ENCODE measurements around the gene FAM161A. TPM values are rescaled to one million over a fixed set of nuclear protein-coding genes. Genes with fewer than 3 reads are reported as not detected.
A peak's percentile ranks its signal among the peaks of the same experiment; 100 is the strongest.
"Not testable (repeated sequence)": the region's sequence is repeated elsewhere in the genome, so short reads cannot be mapped to it uniquely, and the experiment has no call there.

FAM161A gene
- total RNA-seq, 6 experiments from 2014 or later, result 0.64 to 2.2 (median 1.1) TPM

DNA sequence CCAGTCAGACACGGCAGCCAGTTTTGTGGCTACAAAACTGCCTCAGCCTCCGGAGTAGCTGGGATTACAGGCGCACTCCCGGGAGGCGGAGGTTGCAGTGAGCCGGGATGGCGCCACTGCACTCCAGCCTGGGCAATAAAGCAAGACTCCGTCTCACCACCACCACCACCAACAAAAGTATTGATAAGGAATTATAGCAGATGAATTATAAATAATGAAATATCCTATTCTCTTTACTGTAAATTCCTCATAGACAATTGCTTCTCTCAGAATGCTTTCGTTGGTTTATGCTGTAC, 1.4 kb upstream of the FAM161A start:
- Histone ChIP-seq H3K9me3 (no peaks in the 10 kb centered on the region), H3K27ac (peak overlapping the region in 2 of 3 donors; percentile 24 to 58), H3K4me1 (no peaks in the 10 kb centered on the region), H3K27me3 (no peaks in the 10 kb centered on the region), H3K4me3 (peak overlapping the region; percentile 67 to 92 (median 75)), H3K36me3 (no peaks in the 10 kb centered on the region)
- WGBS (ENCODE audit: insufficient coverage, low coverage, low lambda C conversion rate, missing lambda C conversion rate), result 12% methylated on average over 8 of the region's 9 CpGs
- intact Hi-C loops (cut with DNase I), result no loop called here
- no peak for TF ChIP-seq POLR2A (IDR thresholded peaks at IDR 0.05)
- TF ChIP-seq, protein P1, sequence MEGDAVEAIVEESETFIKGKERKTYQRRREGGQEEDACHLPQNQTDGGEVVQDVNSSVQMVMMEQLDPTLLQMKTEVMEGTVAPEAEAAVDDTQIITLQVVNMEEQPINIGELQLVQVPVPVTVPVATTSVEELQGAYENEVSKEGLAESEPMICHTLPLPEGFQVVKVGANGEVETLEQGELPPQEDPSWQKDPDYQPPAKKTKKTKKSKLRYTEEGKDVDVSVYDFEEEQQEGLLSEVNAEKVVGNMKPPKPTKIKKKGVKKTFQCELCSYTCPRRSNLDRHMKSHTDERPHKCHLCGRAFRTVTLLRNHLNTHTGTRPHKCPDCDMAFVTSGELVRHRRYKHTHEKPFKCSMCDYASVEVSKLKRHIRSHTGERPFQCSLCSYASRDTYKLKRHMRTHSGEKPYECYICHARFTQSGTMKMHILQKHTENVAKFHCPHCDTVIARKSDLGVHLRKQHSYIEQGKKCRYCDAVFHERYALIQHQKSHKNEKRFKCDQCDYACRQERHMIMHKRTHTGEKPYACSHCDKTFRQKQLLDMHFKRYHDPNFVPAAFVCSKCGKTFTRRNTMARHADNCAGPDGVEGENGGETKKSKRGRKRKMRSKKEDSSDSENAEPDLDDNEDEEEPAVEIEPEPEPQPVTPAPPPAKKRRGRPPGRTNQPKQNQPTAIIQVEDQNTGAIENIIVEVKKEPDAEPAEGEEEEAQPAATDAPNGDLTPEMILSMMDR (IDR thresholded peaks at IDR 0.05), result no peak
- peak in 2 of 3 donors; percentile 21 to 57 for DNase-seq
- peak in 2 of 4 donors; percentile 7 to 19 for ATAC-seq

DNA sequence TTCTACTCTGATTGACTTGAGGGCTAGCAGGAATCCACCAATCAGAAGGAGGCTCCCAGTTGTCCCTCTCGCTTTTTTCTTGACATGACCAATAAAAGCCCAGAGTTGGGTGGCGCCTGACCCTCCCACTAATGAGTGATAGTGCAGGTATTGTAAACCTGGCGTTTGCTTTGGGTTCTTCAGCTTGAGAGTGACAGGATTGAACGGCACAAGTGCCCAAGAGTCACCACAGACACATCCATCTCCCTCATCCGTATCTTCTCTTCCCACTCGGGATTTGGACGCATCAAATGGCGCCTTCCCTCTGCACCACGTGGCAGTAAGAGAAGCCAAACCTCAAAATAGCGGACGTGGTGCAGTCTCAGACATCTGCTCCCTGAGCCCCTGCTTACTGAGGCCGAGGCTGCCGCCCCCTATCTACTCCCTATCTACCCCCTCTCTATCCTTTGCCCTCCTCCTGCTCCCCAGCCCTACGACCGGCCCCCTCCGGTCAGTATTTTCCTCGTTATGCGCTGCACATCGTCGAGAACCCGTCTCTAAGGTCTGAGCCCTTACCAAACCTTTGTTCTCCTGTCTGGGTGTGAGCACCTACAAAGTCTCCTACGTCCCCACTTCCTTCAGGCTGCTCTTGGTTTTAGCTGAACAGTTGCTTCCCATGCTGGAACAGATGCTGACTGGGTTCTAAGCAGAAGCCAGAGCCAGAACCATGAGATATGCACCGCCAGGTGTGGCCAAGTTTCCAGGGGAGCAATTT, 881 bp upstream of the FAM161A start:
- ATAC-seq (peak; percentile 92 to 95 (median 93)), DNase-seq (peak; percentile 85 to 93 (median 89))
- H3K4me3 ChIP-seq, result peak overlapping the region; percentile 67 to 92 (median 75)
- no peaks in the 10 kb centered on the region for H3K9me3 ChIP-seq
- under 1% methylated on average over 23 of the region's 23 CpGs for WGBS (ENCODE audit: insufficient coverage, low coverage, low lambda C conversion rate, missing lambda C conversion rate)
- peak overlapping the region in 2 of 3 donors; percentile 24 to 58 for H3K27ac ChIP-seq
- intact Hi-C loops (cut with DNase I), result no loop called here
- no peaks in the 10 kb centered on the region for H3K27me3 ChIP-seq
- H3K36me3 ChIP-seq, result no peaks in the 10 kb centered on the region
- no peaks in the 10 kb centered on the region for H3K4me1 ChIP-seq
- no peak for TF ChIP-seq POLR2A (IDR thresholded peaks at IDR 0.05)
- TF ChIP-seq, protein P1 (IDR thresholded peaks at IDR 0.05), result no peak

DNA sequence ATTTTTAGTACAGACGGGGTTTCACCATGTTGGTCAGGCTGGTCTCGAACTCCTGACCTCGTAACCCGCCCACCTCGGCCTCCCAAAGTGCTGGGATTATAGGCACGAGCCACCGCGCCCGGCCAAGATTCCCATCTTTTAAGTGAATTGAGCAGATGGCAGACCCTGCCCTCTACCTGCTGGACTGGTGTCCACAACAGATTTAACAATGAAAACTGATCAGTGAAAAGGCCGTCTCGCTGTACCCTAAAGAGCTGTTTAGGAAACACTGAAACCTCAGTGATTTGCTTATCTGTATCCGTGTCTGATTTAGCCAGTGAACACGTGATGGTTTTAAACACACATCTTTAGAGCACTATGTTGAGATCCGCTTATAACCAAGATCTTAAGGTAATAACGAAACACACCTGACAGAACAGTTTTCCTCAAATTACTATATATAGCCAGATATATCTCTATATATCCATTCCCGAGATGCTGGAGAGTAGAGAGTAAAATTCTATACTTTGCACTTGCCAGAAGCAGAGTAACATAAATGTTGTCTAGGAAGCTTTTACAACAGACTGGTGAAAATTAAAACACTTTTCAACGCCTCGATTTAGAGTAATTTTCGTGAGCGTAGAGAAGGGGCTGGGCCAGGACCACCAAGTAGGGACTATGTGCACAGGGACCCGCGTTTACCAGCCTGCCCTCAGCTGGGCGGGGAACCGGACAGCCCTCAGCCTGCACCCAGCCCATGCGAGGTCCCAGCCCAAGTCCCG, 594 bp downstream of the FAM161A start:
- no peaks in the 10 kb centered on the region for H3K9me3 ChIP-seq
- DNase-seq (peak in 1 of 3 donors; percentile 83), ATAC-seq (peak; percentile 76 to 88 (median 80))
- TF ChIP-seq, protein P1 (IDR thresholded peaks at IDR 0.05), result no peak
- TF ChIP-seq POLR2A (IDR thresholded peaks at IDR 0.05), result no peak
- H3K4me3 ChIP-seq, result peak overlapping the region; percentile 67 to 92 (median 75)
- H3K4me1 ChIP-seq, result no peaks in the 10 kb centered on the region
- H3K27me3 ChIP-seq, result no peaks in the 10 kb centered on the region
- no peaks in the 10 kb centered on the region for H3K36me3 ChIP-seq
- intact Hi-C loops (cut with DNase I), result no loop called here
- H3K27ac ChIP-seq, result peak overlapping the region; percentile 36 to 56 (median 47)
- WGBS (ENCODE audit: insufficient coverage, low coverage, low lambda C conversion rate, missing lambda C conversion rate), result 5% methylated on average over 15 of the region's 26 CpGs

DNA sequence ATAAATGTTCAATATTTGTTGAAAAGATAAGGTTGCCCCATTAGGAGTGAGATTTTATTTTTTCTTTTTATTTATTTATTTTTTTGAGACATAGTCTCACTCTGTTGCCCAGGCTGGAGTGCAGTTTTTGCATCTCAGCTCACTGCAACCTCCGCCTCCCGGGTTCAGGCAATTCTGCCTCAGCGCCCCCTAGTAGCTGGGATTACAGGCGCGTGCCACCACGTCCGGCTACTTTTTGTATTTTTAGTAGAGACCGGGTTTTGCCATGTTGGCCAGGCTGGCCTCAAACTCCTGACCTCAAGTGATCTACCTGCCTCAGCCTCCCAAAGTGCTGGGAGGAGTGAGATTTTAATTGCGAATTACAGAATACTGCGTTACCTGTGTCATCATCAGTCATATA, 2.6 kb downstream of the FAM161A start:
- 95% methylated on average over 10 of the region's 10 CpGs for WGBS (ENCODE audit: insufficient coverage, low coverage, low lambda C conversion rate, missing lambda C conversion rate)
- H3K4me3 ChIP-seq; H3K27me3 ChIP-seq; ATAC-seq; H3K9me3 ChIP-seq; intact Hi-C loops (cut with DNase I); DNase-seq; H3K4me1 ChIP-seq; H3K27ac ChIP-seq; H3K36me3 ChIP-seq: not testable (repeated sequence)

- WGBS (ENCODE audit: insufficient coverage, low coverage, low lambda C conversion rate, missing lambda C conversion rate), result 83% methylated on average over 3 of the region's 3 CpGs
- Histone ChIP-seq H3K36me3 (no peaks in the 10 kb centered on the region), H3K27ac (no peak overlapping the region), H3K4me3 (no peak overlapping the region), H3K27me3 (no peaks in the 10 kb centered on the region), H3K9me3 (no peaks in the 10 kb centered on the region), H3K4me1 (no peaks in the 10 kb centered on the region)
- TF ChIP-seq, protein P1 (IDR thresholded peaks at IDR 0.05), result no peak
- TF ChIP-seq POLR2A (IDR thresholded peaks at IDR 0.05), result no peak
- ATAC-seq (no peak), DNase-seq (no peak)
- intact Hi-C loops (cut with DNase I), result no loop called here
Measured at GRCh38 chr2:61845320-61845719, 8.5 kb downstream of the FAM161A start.

Data from right lobe of liver (tissue), 6 donors.